CD4-positive, alpha-beta T cell (primary cell): ENCODE data around the gene CASZ1. TPM values are rescaled to one million over a fixed set of nuclear protein-coding genes. Genes with fewer than 3 reads are reported as not detected.

Source experiments
- ATAC-seq: fragments of 200-7000 bp; cut with Tn5 transposase; one replicate; pipeline ENCODE4 v1.10.0; 2022; ENCODE audit warnings: mild to moderate bottlenecking; ENCODE audit not compliant: poor library complexity
- CTCF ChIA-PET: fragments of 350-600 bp; sonication (Branson Sonifier 250); formaldehyde crosslinking; loops from one replicate; lab custom pipeline; 2021; ENCODE audit warnings: antibody characterized with exemption, inconsistent platforms; lab: Charles Lee
- POLR2A ChIA-PET: fragments of 350-600 bp; sonication (Branson Sonifier 250); formaldehyde crosslinking; loops from one replicate; lab custom pipeline; 2021; ENCODE audit warnings: antibody characterized with exemption, inconsistent platforms; lab: Charles Lee
- DNase-seq, 14 experiments: peaks; one replicate each; pipeline ENCODE4 v3.0.0-alpha.2; 2013 to 2020; ENCODE audit warnings: mixed read lengths in 2 of 14
- H3K27ac ChIP-seq, 2 donors: one replicate each; pipeline versions ENCODE4 v1.5.1 to v1.7.0; 2013; ENCODE audit warnings: low read length in 2 of 2, low read depth in 1 of 2, mild to moderate bottlenecking in 1 of 2
- H3K27me3 ChIP-seq, 2 experiments: 1 replicate in 1 of 2; 2 replicates in 1 of 2; pipeline versions ENCODE4 v1.6.1 to v1.7.0; 2013; ENCODE audit warnings: low read length in 2 of 2, control low read depth in 1 of 2, mild to moderate bottlenecking in 1 of 2, moderate library complexity in 1 of 2; ENCODE audit not compliant: insufficient read depth in 2 of 2, control insufficient read depth in 1 of 2
- H3K36me3 ChIP-seq: one replicate; pipeline ENCODE4 v1.6.1; 2013; ENCODE audit warnings: low read length, control low read depth; ENCODE audit not compliant: insufficient read depth
- H3K4me1 ChIP-seq: one replicate; pipeline ENCODE4 v1.6.1; 2013; ENCODE audit warnings: low read length, control low read depth; ENCODE audit not compliant: insufficient read depth
- H3K4me3 ChIP-seq: one replicate; pipeline ENCODE4 v1.5.1; 2013; ENCODE audit warnings: mild to moderate bottlenecking, low read length, moderate library complexity
- H3K9me3 ChIP-seq, 2 experiments: 1 replicate in 1 of 2; 2 replicates in 1 of 2; pipeline versions ENCODE4 v1.6.1 to v1.7.0; 2013; ENCODE audit warnings: low read length in 2 of 2, mild to moderate bottlenecking in 2 of 2, control low read depth in 1 of 2, moderate library complexity in 1 of 2; ENCODE audit not compliant: control insufficient read depth in 1 of 2, insufficient read depth in 1 of 2
- H3K27ac Mint-ChIP-seq: one replicate; pipeline ENCODE4 v1.8.0; 2020; ENCODE audit warnings: mixed read lengths
- H3K27me3 Mint-ChIP-seq: one replicate; pipeline ENCODE4 v1.8.0; 2021; ENCODE audit warnings: mixed read lengths
- H3K36me3 Mint-ChIP-seq: one replicate; pipeline ENCODE4 v1.8.0; 2021; ENCODE audit warnings: low read depth, mixed read lengths
- H3K4me1 Mint-ChIP-seq: one replicate; pipeline ENCODE4 v1.8.0; 2021; ENCODE audit warnings: low read depth, mixed read lengths
- H3K4me3 Mint-ChIP-seq: one replicate; pipeline ENCODE4 v1.8.0; 2020; ENCODE audit warnings: mild to moderate bottlenecking, mixed read lengths
- H3K9me3 Mint-ChIP-seq: one replicate; pipeline ENCODE4 v1.8.0; 2020; ENCODE audit warnings: mixed read lengths
- CTCF ChIP-seq: fragments of 200-600 bp; IDR thresholded peaks from one replicate; pipeline ENCODE4 v1.8.0; 2022; ENCODE audit warnings: antibody characterized with exemption, mild to moderate bottlenecking
- intact Hi-C, 2 experiments: fragments of 100-400 bp; cut with DNase I in 1 of 2; cut with micrococcal nuclease in 1 of 2; formaldehyde crosslinking; loops; one replicate each; pipeline versions ENCODE4 v1.15.1 to v1.9.0; 2023 to 2025; cut with DNase I, micrococcal nuclease
- total RNA-seq, 174 experiments: library from RNA in 2 of 174; stranded (reverse) in 2 of 174; gene quantifications; one replicate each; pipeline ENCODE4 v1.2.3 and lab custom pipeline; 2021 to 2026

Gene CASZ1
- total RNA-seq, 2 experiments from 2014 or later: 21.8 to 22.8 TPM

- no peaks in the 10 kb centered on the region for H3K27me3 Mint-ChIP-seq
- TF ChIP-seq CTCF: no peak
- no peak overlapping the region for H3K27ac Mint-ChIP-seq
- Histone ChIP-seq H3K9me3 (peaks cover 0 to 3% of the 10 kb centered on the region in 2 experiments), H3K4me1 (no peaks in the 10 kb centered on the region), H3K36me3 (peaks cover 2% of the 10 kb centered on the region), H3K4me3 (no peak overlapping the region), H3K27me3 (no peaks in the 10 kb centered on the region), H3K27ac (no peak overlapping the region)
- H3K36me3 Mint-ChIP-seq: no peaks in the 10 kb centered on the region
- no peaks in the 10 kb centered on the region for H3K9me3 Mint-ChIP-seq
- POLR2A ChIA-PET: no interaction called here
- ATAC-seq (no peak), DNase-seq (no peak)
- H3K4me3 Mint-ChIP-seq: no peak overlapping the region
- no peaks in the 10 kb centered on the region for H3K4me1 Mint-ChIP-seq
- CTCF ChIA-PET: no interaction called here
- intact Hi-C loops: no loop called here
Measured at GRCh38 chr1:10685808-10686403, 110.5 kb downstream of the CASZ1 start.

DNA sequence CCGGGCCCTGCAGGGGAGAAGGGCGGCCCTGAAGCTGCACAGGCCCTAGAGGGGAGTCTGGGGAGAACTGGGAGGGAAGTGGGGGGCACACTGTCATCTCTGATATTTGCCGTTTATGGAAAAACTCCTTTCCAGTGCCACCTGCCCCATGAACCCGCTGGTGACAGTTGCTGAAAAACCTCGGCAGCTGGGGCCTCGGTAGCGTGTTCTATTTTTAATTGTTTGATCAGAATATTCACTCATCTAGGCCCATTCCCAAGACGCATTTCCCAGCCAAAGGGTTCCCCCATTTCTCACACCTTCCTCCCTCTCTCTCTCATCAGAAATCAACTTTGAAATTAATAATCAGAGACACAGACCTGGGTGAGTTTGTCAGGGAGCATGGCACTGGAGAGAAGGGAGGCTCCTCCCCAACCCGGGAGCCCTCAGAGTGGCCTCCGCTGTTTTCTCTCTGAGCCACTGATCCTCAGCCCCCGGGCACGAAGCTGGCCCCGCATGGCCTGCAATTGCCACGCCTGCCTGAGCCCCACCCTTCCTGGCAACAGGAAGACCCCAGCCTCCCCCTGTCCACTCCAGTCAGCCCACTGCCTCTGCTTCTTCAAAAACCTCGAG is 111.1 kb downstream of the CASZ1 start:
- H3K4me3 ChIP-seq: no peak overlapping the region
- no peak overlapping the region for H3K4me3 Mint-ChIP-seq
- no peaks in the 10 kb centered on the region for H3K4me1 Mint-ChIP-seq
- ChIA-PET CTCF (no interaction called here), POLR2A (no interaction called here)
- peaks cover 2% of the 10 kb centered on the region for H3K36me3 ChIP-seq
- no peak overlapping the region for H3K27ac Mint-ChIP-seq
- H3K27ac ChIP-seq: no peak overlapping the region
- intact Hi-C loops: no loop called here
- no peaks in the 10 kb centered on the region for H3K36me3 Mint-ChIP-seq
- peaks cover 0 to 3% of the 10 kb centered on the region in 2 experiments for H3K9me3 ChIP-seq
- TF ChIP-seq CTCF: no peak
- H3K9me3 Mint-ChIP-seq: no peaks in the 10 kb centered on the region
- peaks cover 2% of the 10 kb centered on the region for H3K4me1 ChIP-seq
- DNase-seq (no peak), ATAC-seq (no peak)
- no peaks in the 10 kb centered on the region for H3K27me3 Mint-ChIP-seq
- H3K27me3 ChIP-seq: no peaks in the 10 kb centered on the region

GRCh38 chr1:10684221-10684620 is 112.2 kb downstream of the CASZ1 start:
- H3K4me3 ChIP-seq: no peak overlapping the region
- ChIA-PET CTCF (no interaction called here), POLR2A (no interaction called here)
- H3K9me3 ChIP-seq: peaks cover 0 to 3% of the 10 kb centered on the region in 2 experiments
- H3K27ac Mint-ChIP-seq: no peak overlapping the region
- no peaks in the 10 kb centered on the region for H3K4me1 Mint-ChIP-seq
- H3K27ac ChIP-seq: no peak overlapping the region
- DNase-seq (no peak), ATAC-seq (no peak)
- H3K36me3 ChIP-seq: peaks cover 2% of the 10 kb centered on the region
- no peaks in the 10 kb centered on the region for H3K27me3 ChIP-seq
- no peaks in the 10 kb centered on the region for H3K9me3 Mint-ChIP-seq
- H3K27me3 Mint-ChIP-seq: no peaks in the 10 kb centered on the region
- intact Hi-C loops: no loop called here
- H3K36me3 Mint-ChIP-seq: no peaks in the 10 kb centered on the region
- peaks cover 4% of the 10 kb centered on the region for H3K4me1 ChIP-seq
- TF ChIP-seq CTCF: no peak
- H3K4me3 Mint-ChIP-seq: no peak overlapping the region
